COLO668 (cell line): ENCODE data around the gene ADAP1.

Experiments used
- DNase-seq: peaks from one replicate; lab custom pipeline; 2025; ENCODE audit not compliant: unreplicated experiment; lab: John Stamatoyannopoulos, UW

ADAP1 gene

DNA sequence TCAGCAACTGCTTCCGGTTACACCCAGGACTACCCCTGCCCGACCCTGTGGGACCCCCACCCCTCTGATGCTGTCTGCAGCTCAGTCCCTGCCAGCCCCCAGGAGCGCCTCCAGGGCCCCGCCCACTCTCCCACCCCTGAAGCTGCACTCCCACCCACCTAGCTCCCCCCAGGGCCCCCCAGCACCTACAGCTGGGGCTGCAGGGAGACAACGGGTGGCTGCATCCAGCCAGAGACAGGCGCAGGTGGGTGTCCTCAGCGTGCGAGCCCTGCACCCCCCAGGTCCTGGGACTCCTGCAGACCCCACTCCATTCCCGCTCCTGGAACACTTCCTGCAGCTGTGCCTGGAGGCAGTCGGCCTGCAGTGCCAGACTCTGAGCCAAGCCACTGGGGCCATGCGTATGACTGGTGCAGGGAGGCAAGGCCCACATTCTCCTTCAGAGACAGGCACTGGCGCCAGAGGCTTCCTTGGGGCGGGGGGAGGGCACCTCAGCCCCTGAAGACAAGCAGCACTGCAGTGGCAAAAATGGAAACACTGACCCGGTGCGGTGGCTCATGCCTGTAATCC is 34.6 kb upstream of the ADAP1 start:
- DNase-seq = no peak

DNA sequence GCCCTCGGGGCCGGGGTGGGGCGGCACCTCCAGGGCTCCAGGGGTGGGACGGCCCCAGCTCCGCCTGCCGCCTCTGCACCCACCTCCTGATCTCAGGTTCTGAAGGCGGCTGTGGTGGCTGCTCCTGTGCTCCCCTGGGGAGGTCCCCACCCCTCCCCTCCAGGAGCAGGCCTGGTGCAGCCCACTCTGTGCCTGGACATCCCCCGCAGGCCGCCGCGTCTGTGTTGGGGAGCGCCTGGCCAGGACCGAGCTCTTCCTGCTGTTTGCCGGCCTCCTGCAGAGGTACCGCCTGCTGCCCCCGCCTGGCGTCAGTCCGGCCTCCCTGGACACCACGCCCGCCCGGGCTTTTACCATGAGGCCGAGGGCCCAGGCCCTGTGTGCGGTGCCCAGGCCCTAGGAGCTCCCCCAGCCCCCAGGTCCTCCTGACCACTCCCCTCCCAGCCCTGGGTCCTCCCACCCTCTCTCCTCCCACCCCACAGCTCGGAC is 34.0 kb upstream of the ADAP1 start:
- peak; percentile 44 for DNase-seq

DNA sequence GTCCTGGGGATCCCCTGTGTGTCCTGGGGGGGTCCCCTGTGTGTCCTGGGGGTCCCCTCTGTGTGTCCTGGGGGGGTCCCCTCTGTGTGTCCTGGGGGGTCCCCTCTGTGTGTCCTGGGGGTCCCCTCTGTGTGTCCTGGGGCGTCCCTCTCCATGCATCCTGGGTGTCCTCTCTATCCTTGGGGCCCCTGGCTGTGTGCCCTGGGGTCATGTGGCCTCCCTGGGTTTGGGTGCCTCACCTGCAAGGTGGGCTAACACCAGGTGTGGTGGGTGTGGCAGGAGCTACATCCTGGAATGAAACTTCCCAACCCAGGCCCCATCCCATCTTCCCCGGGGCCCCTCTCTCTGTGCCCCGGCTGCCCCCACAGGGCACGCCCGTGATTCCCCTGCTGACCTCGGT is 33.4 kb upstream of the ADAP1 start:
- DNase-seq = no peak

DNA sequence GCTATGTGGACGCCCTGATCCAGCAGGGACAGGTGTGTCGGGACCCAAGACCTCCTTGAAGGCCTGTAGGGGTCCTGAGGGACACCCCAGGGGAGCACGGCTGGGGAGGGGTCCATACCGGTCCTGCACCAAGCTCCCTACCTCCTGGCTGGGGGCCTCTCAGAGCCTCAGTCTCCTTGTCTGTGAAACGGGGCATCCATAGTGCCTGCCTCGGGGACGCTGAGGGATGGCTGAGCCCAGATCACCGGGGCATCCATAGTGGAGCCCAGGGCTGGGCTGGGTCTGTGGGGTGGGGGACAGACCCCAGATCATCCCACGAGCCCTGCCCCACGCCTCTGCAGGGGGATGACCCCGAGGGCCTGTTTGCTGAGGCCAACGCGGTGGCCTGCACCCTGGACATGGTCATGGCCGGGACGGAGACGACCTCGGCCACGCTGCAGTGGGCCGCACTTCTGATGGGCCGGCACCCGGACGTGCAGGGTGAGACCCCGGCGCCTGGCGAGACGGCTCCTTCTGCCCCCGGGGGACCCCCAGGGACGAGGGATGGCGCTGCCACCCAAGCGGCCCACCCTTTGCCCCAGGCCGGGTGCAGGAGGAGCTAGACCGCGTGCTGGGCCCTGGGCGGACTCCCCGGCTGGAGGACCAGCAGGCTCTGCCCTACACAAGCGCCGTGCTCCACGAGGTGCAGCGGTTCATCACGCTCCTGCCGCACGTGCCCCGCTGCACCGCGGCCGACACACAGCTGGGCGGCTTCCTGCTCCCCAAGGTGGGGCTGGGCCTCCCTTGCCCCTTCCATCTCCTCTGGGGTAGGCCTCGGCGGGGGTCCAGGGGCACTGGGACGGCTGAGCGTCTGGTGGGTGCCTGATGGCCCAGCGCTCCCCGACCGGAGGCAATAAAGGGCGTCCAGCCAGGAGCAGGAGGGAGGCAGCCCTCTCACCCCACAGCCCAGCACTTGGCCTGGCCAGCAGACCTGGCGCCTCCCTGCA is 32.6 kb upstream of the ADAP1 start:
- DNase-seq = peak; percentile 61

DNA sequence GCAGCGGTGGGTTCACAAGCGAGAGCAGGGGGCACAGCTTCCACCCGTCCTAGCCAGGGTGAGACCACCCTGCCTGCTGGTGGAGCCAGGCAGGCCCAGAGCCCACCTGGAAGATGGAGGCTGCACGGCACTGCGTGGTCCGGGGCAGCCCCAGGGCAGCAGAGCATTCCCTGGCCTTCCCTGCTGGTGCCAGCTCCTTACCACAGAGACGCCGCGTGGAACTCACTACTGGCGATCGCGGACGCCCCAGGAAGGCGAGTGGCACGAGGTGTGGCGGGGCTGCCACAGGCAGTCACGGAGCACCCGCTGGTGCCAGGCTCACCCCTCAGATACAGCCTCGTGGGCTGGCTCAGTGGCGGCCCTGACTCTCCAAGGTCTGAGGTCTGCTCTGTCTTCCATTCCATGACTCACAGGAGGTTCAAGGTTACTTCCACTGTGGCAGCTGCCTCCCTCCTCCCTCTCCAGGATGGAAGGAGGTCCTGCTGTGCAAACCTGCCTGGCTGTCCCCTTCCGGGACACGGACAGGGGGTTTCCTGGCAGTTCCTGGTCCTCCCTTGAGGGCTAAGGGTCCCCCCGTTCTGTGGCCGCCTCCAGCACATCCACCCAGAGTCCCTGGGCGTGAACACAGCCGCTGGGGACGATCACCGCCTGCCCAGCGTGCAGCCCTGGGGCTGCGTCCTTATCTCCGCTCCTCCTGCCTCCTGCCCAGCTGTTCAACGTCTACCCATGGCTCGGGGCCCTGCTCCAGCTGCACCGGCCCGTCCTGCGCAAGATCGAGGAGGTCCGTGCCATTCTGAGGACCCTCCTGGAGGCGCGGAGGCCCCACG is 31.6 kb upstream of the ADAP1 start:
- peak; percentile 52 for DNase-seq

DNA sequence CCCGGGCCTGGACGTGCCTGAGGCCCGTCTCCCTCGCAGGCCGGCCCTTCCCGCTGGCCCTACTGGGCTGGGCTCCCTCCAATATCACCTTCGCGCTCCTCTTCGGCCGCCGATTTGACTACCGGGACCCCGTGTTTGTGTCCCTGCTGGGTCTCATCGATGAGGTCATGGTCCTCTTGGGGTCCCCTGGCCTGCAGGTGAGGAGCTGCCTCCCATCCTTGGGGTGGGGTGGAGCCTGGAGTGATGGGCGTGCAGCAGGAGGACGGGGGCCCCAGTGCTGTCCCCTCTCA is 30.6 kb upstream of the ADAP1 start:
- no peak for DNase-seq

DNA sequence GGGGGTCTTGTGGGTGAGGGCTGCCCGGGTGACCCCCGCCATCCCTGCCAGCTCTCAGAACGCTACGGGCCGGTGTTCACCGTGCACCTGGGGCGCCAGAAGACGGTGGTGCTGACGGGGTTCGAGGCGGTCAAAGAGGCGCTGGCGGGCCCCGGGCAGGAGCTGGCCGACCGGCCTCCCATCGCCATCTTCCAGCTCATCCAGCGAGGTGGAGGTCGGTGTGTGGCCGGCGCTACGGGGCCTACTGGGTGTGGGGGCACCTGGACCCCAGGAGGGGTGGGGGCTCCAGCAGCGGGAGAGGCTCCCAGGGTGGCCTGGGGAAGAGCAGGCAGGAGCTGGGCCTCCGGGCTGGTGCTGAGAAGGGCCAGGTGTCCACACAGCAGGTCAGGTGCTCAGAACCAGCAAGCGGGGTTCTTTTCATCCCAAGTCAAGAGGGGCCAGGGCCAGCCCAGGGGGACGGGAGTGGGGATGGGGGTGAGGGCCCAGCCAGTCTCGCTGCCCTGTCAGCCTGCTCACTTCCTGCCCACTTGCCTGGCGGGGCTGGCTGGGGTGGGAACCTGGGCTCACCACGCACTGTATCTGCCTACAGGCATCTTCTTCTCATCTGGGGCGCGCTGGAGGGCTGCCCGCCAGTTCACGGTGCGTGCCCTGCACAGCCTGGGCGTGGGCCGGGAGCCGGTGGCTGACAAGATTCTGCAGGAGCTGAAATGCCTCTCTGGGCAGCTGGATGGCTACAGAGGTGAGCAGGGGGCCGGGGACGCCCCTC is 30.1 kb upstream of the ADAP1 start:
- peak; percentile 36 for DNase-seq

DNA sequence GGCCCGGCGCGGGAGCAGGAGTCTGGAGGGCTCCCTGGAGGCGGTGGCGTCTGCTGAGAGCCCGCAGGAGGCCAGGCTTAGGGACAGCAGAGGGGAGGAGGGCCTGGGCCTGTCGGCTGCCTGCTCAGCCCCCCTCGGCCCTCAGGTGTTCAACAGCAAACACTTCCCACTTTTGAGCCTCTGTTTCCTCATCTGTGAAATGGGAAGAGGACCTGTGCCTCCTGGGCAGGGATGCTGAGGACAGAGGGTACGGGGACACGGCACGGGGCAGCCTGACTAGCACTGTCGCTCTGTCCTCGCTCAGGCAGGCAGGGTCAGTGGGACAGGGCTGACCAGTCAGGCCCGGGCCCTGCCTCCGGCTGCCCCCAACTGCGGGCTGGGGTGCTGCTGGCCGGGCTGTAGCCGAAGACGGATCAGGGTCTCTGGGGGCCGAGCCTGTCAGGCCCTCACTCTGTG is 29.2 kb upstream of the ADAP1 start:
- DNase-seq = no peak

DNA sequence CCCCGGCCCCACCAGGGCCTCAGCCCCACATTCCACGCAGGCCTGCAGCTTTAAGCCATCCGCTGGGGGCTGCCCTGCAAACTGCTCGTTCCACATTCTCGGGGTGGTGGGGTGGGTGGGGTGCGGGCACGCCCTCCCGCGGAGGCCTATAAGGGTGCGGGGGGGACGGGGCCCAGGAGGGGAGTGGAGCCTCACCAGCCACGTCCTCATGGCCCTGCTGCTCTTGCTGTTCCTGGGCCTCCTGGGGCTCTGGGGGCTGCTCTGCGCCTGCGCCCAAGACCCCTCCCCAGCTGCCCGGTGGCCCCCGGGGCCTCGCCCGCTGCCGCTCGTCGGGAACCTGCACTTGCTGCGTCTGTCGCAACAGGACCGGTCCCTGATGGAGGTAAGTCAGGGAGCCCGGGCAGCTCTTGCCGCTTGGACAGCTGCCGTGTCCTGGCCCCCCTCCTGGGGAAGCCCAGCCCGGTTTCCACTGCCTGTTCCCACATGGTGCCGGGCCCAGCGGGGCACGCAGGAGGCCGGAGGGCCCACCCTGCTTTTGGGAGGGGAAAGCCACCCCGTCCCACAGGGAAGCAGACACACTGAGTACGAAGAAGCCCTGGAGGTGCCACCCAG is 28.6 kb upstream of the ADAP1 start, which contains the start of gene CYP2W1:
CYP2W1 (plus strand) TSS at position 178 of the 612 bp plus-strand sequence; CDS start at position 209, 31 bp downstream.
- no peak for DNase-seq

DNA sequence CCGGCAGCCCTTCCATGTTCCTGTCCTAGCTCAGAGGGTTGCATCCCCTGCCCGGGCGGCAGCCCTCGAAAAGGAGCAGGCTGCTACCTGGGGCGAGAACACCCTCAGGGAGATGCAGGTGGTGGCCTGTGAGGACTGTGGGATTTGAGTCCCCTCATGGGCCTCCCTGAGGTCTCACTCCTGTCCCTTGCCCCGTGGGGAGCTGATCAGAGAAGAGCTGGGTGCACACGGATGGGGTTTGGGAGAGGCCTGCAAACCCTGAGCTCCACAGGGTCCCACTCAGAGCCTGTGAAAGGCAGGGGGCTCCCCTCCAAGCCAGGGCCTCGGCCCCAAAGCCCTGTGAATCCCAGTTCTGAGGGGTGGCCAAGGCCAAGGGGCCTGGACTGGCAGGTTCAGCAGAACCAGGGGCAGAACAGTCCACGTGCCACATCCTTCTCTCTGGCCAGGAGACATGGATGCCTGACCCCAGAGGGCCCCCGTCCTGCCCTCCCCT is 28.1 kb upstream of the ADAP1 start:
- no peak for DNase-seq

DNA sequence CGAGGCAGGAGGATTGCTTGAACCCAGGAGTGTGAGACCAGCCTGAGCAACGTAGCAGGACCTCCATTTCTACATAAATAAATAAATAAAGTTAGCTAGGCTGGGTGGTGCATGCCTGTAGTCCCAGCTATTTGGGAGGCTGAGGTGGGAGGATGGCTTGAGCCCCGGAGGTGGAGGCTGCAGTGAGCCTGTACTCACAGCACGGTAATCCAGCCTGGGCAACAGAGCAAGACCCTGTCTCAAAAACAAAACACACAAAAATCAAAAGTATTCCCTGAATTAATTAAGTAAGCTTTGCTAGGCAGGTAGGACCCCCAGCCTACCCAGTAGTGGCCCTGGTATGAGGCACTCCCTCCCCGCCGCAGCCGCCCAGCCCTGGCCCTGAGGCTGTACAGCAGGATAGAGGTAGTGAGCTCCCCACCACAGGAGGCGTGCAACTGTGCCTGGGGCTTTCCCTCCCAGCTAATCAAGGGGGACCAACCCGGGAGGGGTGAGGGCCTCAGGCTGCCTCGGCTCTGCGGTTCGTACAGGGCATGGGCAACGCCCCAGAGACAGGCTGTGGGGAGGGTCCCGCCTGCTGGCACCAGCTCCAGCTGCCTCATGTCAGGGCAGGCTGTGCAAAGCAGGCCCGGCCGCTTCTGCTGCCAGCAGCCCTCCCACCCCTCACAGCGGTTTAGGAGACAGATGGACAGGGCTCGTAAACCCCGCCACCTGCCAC is 27.5 kb upstream of the ADAP1 start:
- DNase-seq = peak; percentile 89

DNA sequence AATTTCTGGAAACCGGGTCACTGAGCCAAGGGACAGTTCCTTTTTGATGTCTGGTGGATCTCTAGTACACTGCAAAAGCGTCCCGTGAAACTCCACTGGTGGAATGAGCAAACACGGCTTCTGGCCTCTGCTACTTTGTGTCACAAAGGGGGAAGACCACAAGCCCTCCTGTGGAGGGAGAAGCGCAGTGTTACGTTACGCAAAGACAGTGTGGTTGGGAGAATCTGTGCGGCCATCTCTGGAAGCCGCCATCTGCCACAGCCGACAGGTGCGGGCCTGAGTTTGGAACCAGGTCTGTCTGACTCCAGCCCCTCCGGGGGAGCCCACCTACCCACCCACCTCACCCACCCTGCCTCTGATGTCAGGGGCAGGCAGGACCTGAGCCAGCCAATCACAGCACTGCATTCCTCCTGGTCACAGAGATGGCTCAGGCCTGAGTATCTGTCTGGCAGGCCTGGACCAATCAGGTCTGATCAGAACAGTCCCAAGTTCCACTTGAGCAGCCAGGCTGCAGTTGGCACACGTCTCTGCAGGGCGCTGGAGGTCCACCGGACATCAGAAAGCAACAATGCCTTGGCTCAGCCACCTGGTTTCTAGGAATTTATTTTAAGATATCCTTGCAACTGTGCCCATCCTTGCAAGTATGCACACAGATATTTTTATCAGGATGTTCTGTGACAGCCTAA is 25.5 kb upstream of the ADAP1 start:
- no peak for DNase-seq

DNA sequence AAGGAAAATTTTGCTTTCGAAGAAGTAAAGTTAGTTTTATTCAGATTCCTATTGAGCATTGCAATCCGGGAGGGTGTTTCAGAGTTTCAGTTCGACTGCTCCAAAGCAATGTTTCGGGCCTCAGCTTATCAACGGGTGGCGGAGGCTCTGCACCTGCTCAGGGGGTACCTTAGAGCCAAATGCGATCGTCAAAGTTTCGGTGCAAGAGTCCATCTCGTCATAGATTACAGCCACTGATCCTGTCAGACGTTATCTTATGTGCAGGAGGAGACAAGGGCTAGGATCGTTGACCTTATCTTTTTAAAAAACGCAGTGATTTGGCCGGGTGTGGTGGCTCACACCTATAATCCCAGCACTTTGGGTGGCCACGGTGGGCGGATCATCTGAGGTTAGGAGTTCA is 24.7 kb upstream of the ADAP1 start:
- no peak for DNase-seq

DNA sequence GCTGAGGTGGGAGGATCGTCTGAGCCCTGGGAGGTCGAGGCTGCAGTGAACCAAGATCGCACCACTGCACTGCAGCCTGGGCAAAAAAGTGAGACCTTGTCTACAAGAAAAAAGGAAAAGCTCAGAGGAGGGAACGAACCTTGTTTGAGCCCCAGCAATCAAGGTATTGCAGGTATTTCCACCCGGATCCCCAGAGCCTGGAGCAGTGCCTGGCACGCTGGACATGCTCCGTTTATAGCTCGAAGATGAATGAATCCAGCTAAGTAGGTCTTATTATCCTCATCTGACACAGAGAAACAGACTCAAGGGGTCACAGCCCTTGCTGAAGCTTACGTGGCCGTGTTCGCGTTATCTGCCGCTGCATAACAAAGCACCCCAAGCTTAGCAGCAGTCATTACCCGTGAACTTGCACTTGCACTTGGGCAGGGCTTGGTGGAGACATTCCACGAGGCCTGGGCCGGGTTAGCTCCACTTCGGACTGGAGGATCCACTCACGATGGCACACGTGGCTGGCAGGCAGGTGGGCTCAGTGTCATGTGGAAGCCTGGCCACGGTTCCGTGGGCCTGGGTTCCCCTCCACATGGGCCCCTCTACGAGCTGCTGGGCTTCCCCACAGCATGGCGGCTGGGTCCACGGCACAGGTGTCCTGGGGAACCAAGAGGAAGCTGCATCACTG is 24.1 kb upstream of the ADAP1 start:
- DNase-seq = no peak

DNA sequence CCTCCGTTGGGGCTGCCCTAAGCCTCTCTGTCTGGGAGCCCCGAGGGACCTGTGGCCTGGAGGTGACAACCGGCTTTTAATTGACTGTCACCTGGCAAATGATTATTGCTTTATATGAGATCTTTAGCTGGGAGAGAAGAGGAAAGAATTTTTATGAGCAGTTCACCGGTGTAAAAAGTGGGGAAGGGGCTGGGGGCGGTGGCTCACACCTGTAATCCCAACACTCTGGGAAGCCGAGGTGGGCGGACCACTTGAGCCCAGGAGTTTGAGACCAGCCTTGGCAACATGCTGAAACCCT is 23.5 kb upstream of the ADAP1 start:
- no peak for DNase-seq

DNA sequence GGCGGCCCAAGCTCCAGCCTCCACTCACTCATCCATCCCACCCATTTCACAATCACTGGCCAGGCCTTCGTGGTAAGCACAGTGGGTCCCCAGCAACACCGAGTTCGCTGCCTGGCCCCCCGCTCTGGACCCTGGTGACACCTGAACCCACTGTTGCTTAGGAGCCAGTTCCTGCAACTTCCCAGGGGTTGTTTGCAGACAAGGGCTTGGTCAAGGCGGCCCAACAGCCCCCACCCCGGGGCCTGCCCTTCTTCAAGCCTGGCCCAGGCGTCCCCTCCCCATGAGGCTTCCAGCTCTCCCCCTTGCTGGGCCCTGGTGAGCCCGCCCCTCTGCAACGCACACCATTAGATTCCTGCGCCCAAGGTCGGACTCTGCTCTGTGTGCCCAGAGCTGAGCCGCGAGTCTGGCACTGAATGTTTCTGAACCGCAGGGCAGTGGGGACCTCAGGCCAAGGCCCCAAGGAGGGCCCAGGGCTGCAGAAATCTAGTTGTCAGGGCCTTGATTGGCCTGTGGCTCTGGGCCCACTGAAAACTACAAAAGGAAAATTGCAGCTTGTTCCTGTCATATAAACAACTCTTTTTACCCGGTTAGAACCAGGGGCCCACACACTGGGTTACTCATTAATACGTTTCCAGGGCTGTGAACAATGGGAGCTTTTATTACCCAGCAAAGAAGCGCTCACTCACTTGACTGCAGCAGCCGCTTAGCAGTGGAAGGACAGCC is 23.0 kb upstream of the ADAP1 start:
- DNase-seq = peak; percentile 89

DNA sequence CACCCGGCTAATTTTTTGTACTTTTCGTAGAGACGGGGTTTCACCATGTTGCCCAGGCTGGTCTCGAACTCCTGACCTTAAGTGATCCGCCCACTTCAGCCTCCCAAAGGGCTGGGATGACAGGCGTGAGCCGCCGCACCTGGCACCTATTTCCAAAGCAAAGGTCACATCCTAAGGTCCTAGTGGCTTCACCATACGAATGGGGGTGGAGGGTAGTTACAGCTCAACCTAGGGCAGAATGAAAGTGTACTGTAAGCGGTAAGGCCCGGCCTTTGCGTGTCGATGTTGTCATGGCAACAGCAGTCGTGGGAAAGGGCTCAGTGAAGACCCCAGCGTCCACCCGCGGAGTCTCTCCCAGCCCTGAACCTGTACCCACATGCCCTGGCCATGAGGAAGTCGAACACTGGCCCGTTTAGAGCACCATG is 22.4 kb upstream of the ADAP1 start:
- peak; percentile 73 for DNase-seq
